ENCODE measurements around the gene PALD1.

- no peak for TF ChIP-seq POLR2A (IDR thresholded peaks at IDR 0.05)
- no peak for TF ChIP-seq CTCF (IDR thresholded peaks at IDR 0.05)
These were observed 23.3 kb upstream of the PALD1 start for GRCh38 chr10:70455213-70455630.

Data from body of pancreas (tissue), 4 donors.